ENCODE measurements around the gene SLC7A1.
A peak's percentile ranks its signal among the peaks of the same experiment; 100 is the strongest.
"Not testable (repeated sequence)": the region's sequence is repeated elsewhere in the genome, so short reads cannot be mapped to it uniquely, and the experiment has no call there.

SLC7A1 gene

GRCh38 chr13:29595380-29596063 lies at the start of gene SLC7A1:
SLC7A1 (minus strand) TSS chr13:29595688; CDS start chr13:29536188, 59,500 bp downstream.
- Histone ChIP-seq H3K9ac (ENCODE audit: low read length in 2 of 2) (peak within 1 kb of the TSS; percentile 77 to 90), H3K36me3 (ENCODE audit: control insufficient read depth in 2 of 2, insufficient read depth in 2 of 2, low read length in 2 of 2) (no peaks in the 10 kb centered on the region), H3K4me3 (ENCODE audit: low read length in 2 of 2) (peak within 1 kb of the TSS; percentile 59 to 83), H3K9me3 (ENCODE audit: control insufficient read depth in 2 of 2, low read length in 2 of 2) (no peaks in the 10 kb centered on the region), H3K27me3 (ENCODE audit: control insufficient read depth in 1 of 2, insufficient read depth in 2 of 2, low read length in 2 of 2) (no peaks in the 10 kb centered on the region), H3K27ac (ENCODE audit: low read length) (peak within 1 kb of the TSS; percentile 92), H3K4me1 (ENCODE audit: control insufficient read depth, insufficient read depth, low read length) (peaks cover 10% of the 10 kb centered on the region)

DNA sequence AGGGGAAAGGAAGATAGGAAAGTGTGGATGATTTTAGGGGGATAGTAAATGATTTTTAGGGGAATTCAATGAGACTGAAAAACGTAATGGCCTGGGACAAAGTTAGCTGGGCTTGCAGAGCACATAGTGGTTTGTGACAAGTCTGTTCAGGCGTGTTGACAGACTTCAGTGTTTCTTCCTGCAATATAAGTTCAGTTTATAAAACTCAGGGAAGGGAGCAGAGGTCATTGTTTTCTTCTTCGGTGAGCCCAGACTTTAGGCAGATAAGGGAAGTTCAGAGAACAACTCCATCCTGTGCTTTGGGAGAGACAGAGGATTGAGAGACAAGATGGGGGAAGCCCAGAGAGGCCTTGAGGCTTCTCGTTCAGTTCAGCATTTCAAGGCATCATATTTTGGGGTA lies 45.2 kb upstream of the SLC7A1 start:
- H3K27ac ChIP-seq (ENCODE audit: low read length), result no peak overlapping the region
- H3K27me3 ChIP-seq (ENCODE audit: control insufficient read depth in 1 of 2, insufficient read depth in 2 of 2, low read length in 2 of 2), result no peaks in the 10 kb centered on the region
- H3K4me3 ChIP-seq (ENCODE audit: low read length in 2 of 2), result no peak overlapping the region
- H3K9ac ChIP-seq (ENCODE audit: low read length in 2 of 2), result no peak overlapping the region
- no peaks in the 10 kb centered on the region for H3K36me3 ChIP-seq (ENCODE audit: control insufficient read depth in 2 of 2, insufficient read depth in 2 of 2, low read length in 2 of 2)
- H3K9me3 ChIP-seq (ENCODE audit: control insufficient read depth in 2 of 2, low read length in 2 of 2), result no peaks in the 10 kb centered on the region
- H3K4me1 ChIP-seq (ENCODE audit: control insufficient read depth, insufficient read depth, low read length), result no peaks in the 10 kb centered on the region

DNA sequence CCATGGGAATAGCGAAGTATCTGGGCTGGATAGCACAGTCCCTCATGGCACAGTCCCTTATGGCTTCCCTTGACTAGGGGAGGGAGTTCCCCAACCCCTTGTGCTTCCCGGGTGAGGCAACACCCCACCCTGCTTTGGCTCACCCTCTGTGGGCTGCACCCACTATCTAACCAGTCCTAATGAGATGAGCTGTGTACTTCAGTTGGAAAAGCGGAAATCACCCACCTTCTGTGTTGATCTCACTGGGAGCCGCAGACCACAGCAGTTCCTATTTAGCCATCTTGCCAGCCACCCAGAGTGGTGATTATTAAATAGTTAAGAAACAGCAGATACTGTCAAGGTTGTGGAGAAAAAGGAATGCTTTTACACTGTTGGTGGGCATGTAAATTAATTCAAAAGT lies 41.3 kb upstream of the SLC7A1 start:
- not testable (repeated sequence) for H3K27ac ChIP-seq (ENCODE audit: low read length); H3K9me3 ChIP-seq (ENCODE audit: control insufficient read depth in 2 of 2, low read length in 2 of 2); H3K4me1 ChIP-seq (ENCODE audit: control insufficient read depth, insufficient read depth, low read length); H3K9ac ChIP-seq (ENCODE audit: low read length in 2 of 2); H3K36me3 ChIP-seq (ENCODE audit: control insufficient read depth in 2 of 2, insufficient read depth in 2 of 2, low read length in 2 of 2); H3K4me3 ChIP-seq (ENCODE audit: low read length in 2 of 2); H3K27me3 ChIP-seq (ENCODE audit: control insufficient read depth in 1 of 2, insufficient read depth in 2 of 2, low read length in 2 of 2)

DNA sequence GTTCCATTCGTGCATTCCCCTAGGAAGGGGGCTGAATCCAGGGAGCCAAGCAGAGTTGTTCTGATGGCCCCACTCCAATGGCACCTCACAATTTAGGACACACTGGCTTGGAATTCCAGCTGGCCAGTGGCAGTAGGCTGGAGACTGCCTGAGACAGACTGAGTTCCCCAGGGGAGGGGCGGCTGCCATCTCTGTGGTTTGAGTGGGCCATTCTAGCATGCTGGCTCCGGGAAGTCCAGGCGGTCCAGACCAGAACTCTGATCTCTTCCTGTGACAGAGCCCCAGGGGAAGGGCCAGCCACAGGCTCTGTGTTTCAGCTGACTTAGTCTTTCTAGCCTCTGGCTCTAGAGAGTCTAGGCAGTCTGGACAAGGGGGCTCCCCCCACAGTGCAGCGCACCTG lies 29.5 kb upstream of the SLC7A1 start:
- no peaks in the 10 kb centered on the region for H3K27me3 ChIP-seq (ENCODE audit: control insufficient read depth in 1 of 2, insufficient read depth in 2 of 2, low read length in 2 of 2)
- H3K27ac ChIP-seq (ENCODE audit: low read length), result no peak overlapping the region
- no peak overlapping the region for H3K4me3 ChIP-seq (ENCODE audit: low read length in 2 of 2)
- H3K36me3 ChIP-seq (ENCODE audit: control insufficient read depth in 2 of 2, insufficient read depth in 2 of 2, low read length in 2 of 2), result no peaks in the 10 kb centered on the region
- H3K9me3 ChIP-seq (ENCODE audit: control insufficient read depth in 2 of 2, low read length in 2 of 2), result no peaks in the 10 kb centered on the region
- H3K9ac ChIP-seq (ENCODE audit: low read length in 2 of 2), result no peak overlapping the region
- no peaks in the 10 kb centered on the region for H3K4me1 ChIP-seq (ENCODE audit: control insufficient read depth, insufficient read depth, low read length)

GRCh38 chr13:29621841-29622240 lies 26.4 kb upstream of the SLC7A1 start:
- H3K4me1 ChIP-seq (ENCODE audit: control insufficient read depth, insufficient read depth, low read length), result no peaks in the 10 kb centered on the region
- no peaks in the 10 kb centered on the region for H3K36me3 ChIP-seq (ENCODE audit: control insufficient read depth in 2 of 2, insufficient read depth in 2 of 2, low read length in 2 of 2)
- no peaks in the 10 kb centered on the region for H3K27me3 ChIP-seq (ENCODE audit: control insufficient read depth in 1 of 2, insufficient read depth in 2 of 2, low read length in 2 of 2)
- no peak overlapping the region for H3K9ac ChIP-seq (ENCODE audit: low read length in 2 of 2)
- no peak overlapping the region for H3K27ac ChIP-seq (ENCODE audit: low read length)
- no peak overlapping the region for H3K4me3 ChIP-seq (ENCODE audit: low read length in 2 of 2)
- no peaks in the 10 kb centered on the region for H3K9me3 ChIP-seq (ENCODE audit: control insufficient read depth in 2 of 2, low read length in 2 of 2)

GRCh38 chr13:29621051-29621800 lies 25.7 kb upstream of the SLC7A1 start:
- no peaks in the 10 kb centered on the region for H3K27me3 ChIP-seq (ENCODE audit: control insufficient read depth in 1 of 2, insufficient read depth in 2 of 2, low read length in 2 of 2)
- no peak overlapping the region for H3K9ac ChIP-seq (ENCODE audit: low read length in 2 of 2)
- no peaks in the 10 kb centered on the region for H3K36me3 ChIP-seq (ENCODE audit: control insufficient read depth in 2 of 2, insufficient read depth in 2 of 2, low read length in 2 of 2)
- H3K27ac ChIP-seq (ENCODE audit: low read length), result no peak overlapping the region
- H3K9me3 ChIP-seq (ENCODE audit: control insufficient read depth in 2 of 2, low read length in 2 of 2), result no peaks in the 10 kb centered on the region
- no peaks in the 10 kb centered on the region for H3K4me1 ChIP-seq (ENCODE audit: control insufficient read depth, insufficient read depth, low read length)
- H3K4me3 ChIP-seq (ENCODE audit: low read length in 2 of 2), result no peak overlapping the region

GRCh38 chr13:29619995-29620394 lies 24.5 kb upstream of the SLC7A1 start:
- Histone ChIP-seq H3K9ac (ENCODE audit: low read length in 2 of 2) (no peak overlapping the region), H3K27ac (ENCODE audit: low read length) (no peak overlapping the region), H3K27me3 (ENCODE audit: control insufficient read depth in 1 of 2, insufficient read depth in 2 of 2, low read length in 2 of 2) (no peaks in the 10 kb centered on the region), H3K4me1 (ENCODE audit: control insufficient read depth, insufficient read depth, low read length) (no peaks in the 10 kb centered on the region), H3K4me3 (ENCODE audit: low read length in 2 of 2) (no peak overlapping the region), H3K36me3 (ENCODE audit: control insufficient read depth in 2 of 2, insufficient read depth in 2 of 2, low read length in 2 of 2) (no peaks in the 10 kb centered on the region), H3K9me3 (ENCODE audit: control insufficient read depth in 2 of 2, low read length in 2 of 2) (no peaks in the 10 kb centered on the region)

DNA sequence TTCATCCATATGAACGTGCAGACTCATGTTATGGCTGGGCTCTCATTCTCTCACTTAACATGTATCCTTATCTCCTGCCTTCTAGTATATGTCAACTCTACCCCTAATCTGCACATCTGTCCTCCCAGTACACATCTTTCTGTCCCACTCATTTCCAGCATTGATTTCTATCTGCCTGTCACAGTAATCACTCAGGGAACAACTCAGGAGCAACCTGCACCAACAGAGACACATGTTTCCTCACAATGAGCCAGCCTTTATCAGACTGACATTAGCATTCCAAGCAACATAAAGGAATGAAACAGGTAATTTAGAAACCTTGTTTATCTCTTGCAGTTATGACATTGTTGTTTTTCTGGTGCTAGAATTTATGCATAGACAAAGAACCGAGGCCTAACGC lies 17.6 kb upstream of the SLC7A1 start:
- peaks cover 0 to 5% of the 10 kb centered on the region in 2 donors for H3K27me3 ChIP-seq (ENCODE audit: control insufficient read depth in 1 of 2, insufficient read depth in 2 of 2, low read length in 2 of 2)
- no peaks in the 10 kb centered on the region for H3K36me3 ChIP-seq (ENCODE audit: control insufficient read depth in 2 of 2, insufficient read depth in 2 of 2, low read length in 2 of 2)
- H3K4me1 ChIP-seq (ENCODE audit: control insufficient read depth, insufficient read depth, low read length), result no peaks in the 10 kb centered on the region
- H3K9me3 ChIP-seq (ENCODE audit: control insufficient read depth in 2 of 2, low read length in 2 of 2), result no peaks in the 10 kb centered on the region
- H3K27ac ChIP-seq (ENCODE audit: low read length), result no peak overlapping the region
- H3K9ac ChIP-seq (ENCODE audit: low read length in 2 of 2), result no peak overlapping the region
- no peak overlapping the region for H3K4me3 ChIP-seq (ENCODE audit: low read length in 2 of 2)

DNA sequence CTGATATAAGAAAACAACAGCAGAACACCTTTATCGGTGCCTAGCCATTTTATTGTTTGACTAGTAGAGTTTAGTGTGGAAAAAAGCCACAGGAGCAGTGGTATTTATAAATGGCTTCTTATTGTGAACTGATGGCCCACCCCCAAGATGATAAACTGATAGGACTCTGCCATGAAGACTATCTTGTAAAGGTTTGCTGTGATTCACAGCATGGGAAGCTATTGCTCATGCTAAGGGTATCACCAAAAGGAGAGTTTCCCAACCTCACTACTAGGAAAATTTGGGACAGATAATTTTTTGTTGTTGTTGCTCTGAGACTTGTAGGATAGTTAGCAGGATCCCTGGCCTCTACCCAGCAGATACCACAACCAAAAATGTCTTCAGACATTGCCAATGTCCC lies 12.0 kb upstream of the SLC7A1 start:
- Histone ChIP-seq H3K27ac (ENCODE audit: low read length) (no peak overlapping the region), H3K9ac (ENCODE audit: low read length in 2 of 2) (no peak overlapping the region), H3K4me3 (ENCODE audit: low read length in 2 of 2) (no peak overlapping the region), H3K4me1 (ENCODE audit: control insufficient read depth, insufficient read depth, low read length) (no peaks in the 10 kb centered on the region), H3K27me3 (ENCODE audit: control insufficient read depth in 1 of 2, insufficient read depth in 2 of 2, low read length in 2 of 2) (peaks cover 0 to 5% of the 10 kb centered on the region in 2 donors), H3K36me3 (ENCODE audit: control insufficient read depth in 2 of 2, insufficient read depth in 2 of 2, low read length in 2 of 2) (no peaks in the 10 kb centered on the region), H3K9me3 (ENCODE audit: control insufficient read depth in 2 of 2, low read length in 2 of 2) (no peaks in the 10 kb centered on the region)

- no peaks in the 10 kb centered on the region for H3K4me1 ChIP-seq (ENCODE audit: control insufficient read depth, insufficient read depth, low read length)
- no peaks in the 10 kb centered on the region for H3K36me3 ChIP-seq (ENCODE audit: control insufficient read depth in 2 of 2, insufficient read depth in 2 of 2, low read length in 2 of 2)
- no peaks in the 10 kb centered on the region for H3K27me3 ChIP-seq (ENCODE audit: control insufficient read depth in 1 of 2, insufficient read depth in 2 of 2, low read length in 2 of 2)
- H3K9me3 ChIP-seq (ENCODE audit: control insufficient read depth in 2 of 2, low read length in 2 of 2), result no peaks in the 10 kb centered on the region
- H3K27ac ChIP-seq (ENCODE audit: low read length), result no peak overlapping the region
- no peak overlapping the region for H3K4me3 ChIP-seq (ENCODE audit: low read length in 2 of 2)
- H3K9ac ChIP-seq (ENCODE audit: low read length in 2 of 2), result no peak overlapping the region
Observed at GRCh38 chr13:29605860-29606526, 10.5 kb upstream of the SLC7A1 start.

DNA sequence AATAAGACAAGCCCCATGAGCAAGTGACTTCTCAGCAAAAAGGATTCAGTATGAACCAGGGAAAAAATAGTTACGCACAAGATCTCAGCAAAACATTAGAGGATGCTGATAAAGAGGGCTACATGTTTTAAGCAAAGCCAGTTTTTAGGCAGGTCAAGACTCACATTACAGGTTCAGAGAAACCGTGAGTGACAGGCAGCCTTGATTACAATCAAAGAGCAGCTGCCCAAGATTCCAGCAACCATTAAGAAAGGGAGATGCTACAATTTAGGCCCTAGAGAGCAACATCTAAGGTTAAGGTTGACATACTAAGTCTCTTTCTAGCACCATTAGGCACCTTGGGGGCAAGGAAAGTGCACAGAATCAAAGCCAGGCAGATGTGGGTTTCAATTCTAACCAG lies 2.8 kb upstream of the SLC7A1 start:
- Histone ChIP-seq H3K9me3 (ENCODE audit: control insufficient read depth in 2 of 2, low read length in 2 of 2) (no peaks in the 10 kb centered on the region), H3K36me3 (ENCODE audit: control insufficient read depth in 2 of 2, insufficient read depth in 2 of 2, low read length in 2 of 2) (no peaks in the 10 kb centered on the region), H3K27ac (ENCODE audit: low read length) (no peak overlapping the region), H3K4me3 (ENCODE audit: low read length in 2 of 2) (no peak overlapping the region), H3K27me3 (ENCODE audit: control insufficient read depth in 1 of 2, insufficient read depth in 2 of 2, low read length in 2 of 2) (no peaks in the 10 kb centered on the region), H3K9ac (ENCODE audit: low read length in 2 of 2) (no peak overlapping the region), H3K4me1 (ENCODE audit: control insufficient read depth, insufficient read depth, low read length) (peaks cover 7% of the 10 kb centered on the region)

Measured in stomach smooth muscle (tissue), 2 donors.